HG03139 (cell line): ENCODE results near the gene ARL17B.
"Not testable (repeated sequence)": the region's sequence is repeated elsewhere in the genome, so short reads cannot be mapped to it uniquely, and the experiment has no call there.

Source experiments
- ATAC-seq: cut with Tn5 transposase; IDR thresholded peaks from one replicate; pipeline ENCODE4 v1.9.1; 2021; ENCODE audit not compliant: unreplicated experiment

ARL17B gene

DNA sequence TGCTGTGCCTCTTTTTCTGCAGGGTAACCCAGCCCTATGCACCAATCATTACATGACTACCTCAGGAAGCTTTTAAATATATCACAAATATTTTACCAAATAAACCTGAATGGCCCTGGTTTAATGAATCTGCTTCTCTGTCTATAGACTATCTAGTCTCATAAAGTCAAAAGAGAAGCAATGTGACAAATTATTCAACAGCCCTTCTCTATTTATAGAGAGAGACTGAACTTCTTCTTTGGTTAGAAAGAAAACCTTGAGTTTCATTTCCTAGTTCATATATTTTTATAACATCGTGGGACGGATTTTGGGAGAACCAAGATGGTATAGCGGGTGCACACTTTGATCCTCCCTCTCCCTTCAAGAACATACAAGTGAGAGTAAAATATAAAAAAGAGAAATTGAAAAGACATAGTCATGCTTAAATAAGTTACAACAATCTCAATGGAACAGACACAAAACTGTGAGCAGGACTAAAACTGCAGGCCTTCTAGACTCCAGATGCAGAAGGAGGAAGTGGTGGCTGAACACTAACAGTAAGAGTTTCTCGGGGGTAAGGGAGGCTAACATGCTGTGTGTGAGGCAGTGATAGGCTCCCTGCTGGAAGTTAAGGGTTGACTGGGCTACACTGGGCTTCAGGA lies 70.5 kb downstream of the ARL17B start:
- not testable (repeated sequence) for ATAC-seq

DNA sequence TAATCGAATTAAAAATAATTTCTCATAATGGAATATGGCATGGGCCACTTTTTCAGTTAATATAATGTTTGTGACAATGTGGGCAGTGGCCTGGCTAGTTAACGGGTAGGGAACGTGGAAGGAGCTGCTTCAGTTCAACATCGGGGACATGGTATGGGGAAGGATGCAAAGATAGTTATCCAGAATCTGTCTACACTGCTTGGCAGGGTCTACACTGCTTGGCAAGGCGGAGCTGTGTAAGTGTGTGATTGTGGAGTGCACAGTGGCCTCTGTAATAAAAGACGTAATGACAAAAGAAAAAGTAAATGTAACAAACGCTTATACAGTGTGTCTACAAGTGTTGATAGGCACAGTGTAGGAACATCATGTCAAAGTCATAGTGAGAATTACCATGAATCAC lies 74.0 kb downstream of the ARL17B start:
- not testable (repeated sequence) for ATAC-seq

DNA sequence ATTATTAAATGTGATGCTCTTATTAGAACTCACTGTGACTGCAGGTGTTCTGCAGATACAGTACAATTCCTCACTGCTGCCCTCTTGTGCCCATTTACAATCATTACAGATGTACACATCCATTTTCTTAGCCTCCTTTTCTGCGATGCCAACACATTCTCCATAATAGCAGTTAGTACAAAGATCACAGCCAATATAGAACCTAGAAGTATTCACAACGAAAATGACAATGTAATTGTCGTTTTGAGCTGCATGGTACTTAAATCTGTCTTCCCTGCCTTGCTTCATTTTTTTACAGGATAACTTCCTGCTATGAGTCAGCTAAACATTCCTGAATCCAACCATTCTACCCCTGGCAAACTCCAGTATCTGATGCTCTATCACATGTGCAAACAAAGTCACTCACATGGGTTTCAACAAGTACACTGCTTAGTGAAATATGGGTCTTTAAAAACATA lies 74.8 kb downstream of the ARL17B start:
- ATAC-seq: not testable (repeated sequence)

DNA sequence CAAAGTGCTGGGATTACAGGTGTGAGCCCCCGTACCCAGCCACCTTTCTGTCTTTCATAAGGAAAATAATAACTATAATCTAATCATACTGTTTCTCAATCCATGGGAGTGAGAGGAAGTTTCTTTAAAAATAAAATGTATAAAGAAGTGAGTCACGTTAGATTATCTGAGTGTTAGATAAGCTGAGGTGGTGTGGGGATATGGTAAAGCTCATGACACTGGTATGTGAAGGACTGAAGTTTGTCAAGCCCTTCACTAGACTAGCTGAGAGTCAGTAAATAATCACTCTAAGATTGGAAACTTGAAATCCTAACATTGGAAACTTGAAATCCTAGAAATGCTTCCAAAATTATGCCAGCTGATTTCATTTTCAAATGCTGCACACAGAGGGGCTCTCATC lies 76.1 kb downstream of the ARL17B start:
- ATAC-seq: not testable (repeated sequence)

DNA sequence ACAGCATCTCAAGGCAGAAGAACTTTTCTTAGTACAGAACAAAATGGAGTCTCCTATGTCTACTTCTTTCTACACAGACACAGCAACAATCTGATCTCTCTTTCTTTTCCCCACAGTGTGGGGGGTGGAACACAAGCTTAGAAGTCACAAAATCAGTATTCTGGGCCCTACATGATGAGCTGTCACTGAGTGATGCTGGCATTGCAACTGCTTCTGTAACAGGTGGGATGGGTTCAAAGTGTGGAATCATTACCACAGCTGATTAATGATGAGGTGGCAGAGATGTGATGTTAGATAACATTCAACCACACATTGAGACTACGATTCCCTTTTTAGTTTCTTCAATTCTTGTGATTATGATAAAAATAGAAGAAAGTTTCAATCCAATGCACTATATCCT lies 77.1 kb downstream of the ARL17B start:
- ATAC-seq: not testable (repeated sequence)

DNA sequence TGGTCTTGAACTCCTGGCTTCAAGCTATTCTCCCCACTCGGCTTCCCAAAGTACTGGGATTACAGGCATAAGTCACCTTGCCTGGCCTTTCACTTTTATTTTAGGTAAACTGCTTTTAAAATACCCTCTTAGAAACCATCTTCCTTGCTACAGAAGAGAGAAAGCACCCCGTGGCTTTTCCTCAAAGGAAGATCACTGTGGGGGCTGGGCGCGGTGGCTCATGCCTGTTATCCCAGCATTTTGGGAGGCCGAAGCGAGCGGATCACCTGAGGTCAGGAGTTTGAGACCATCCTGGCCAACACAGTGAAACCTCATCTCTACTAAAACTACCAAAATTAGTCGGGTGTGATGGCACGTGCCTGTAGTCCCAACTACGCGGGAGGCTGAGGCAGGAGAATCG lies 78.9 kb downstream of the ARL17B start:
- ATAC-seq: not testable (repeated sequence)

DNA sequence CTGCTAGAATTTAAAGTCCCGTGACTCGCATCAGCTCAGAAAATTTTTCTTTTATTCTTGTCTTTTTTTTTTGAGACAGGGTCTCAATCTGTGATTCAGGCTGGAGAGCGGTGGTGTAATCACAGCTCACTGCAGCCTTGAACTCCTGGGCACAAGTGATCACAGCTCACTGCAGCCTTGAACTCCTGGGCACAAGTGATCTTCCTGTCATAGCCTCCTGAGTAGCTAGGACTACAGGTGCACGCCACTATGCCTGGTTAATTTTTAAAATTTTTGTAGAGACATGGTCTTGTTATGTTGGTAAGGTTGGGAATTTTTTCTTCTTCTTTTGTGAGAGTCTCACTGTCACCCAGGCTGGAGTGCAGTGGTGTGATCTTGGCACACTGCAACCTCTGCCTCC lies 80.2 kb downstream of the ARL17B start:
- ATAC-seq: not testable (repeated sequence)

DNA sequence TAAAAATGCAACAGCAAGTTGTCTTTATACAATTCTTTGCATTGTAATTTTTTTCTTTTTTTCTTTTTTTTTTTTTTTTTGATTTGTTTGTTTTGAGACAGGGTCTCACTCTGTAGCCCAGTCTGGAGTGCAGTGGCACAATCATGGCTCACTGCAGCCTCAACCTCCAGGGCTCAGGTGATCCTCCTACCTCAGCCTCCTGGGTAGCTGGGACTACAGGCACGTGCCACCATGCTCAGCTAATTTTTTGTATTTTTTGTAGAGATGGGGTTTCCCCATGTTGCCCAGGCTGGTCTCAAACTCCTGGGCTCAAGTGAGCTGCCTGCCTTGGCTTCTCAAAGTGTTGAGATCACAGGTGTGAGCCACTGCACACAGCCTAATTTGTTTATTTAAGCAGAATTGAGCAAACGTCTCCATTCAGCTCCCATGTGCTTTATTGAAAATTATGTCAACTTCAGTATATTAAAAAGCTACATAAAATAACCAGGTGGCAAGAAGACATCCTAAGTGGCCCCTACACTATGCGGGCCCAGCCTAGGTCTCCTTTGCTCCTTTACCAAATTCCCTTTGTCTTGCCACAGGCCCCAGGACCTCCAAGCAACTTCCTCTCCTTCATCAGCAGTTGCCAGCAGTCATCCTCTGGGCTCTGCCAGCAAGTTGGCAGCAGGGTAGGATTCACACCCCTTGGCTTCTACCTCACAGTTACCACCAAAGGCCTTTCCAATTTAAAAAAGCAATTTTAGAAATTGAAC lies 84.7 kb downstream of the ARL17B start:
- not testable (repeated sequence) for ATAC-seq

DNA sequence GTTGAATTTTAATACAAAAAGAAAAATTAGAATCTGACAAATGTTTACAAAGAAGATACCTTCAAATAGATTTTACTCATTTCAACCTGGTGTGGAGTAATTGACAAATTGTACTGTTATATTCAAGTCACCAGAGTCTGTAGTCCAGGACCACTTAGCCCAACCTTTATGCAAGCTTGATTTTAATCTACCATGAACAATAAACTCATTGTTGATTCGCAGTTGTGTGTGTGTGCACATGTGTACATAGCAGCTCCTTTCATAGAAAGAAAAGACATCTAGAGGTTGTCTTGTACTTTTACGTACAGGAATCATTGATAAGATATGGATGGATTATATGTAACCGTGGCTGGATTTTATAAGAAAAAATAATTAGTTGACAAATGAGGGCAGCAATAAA lies 87.3 kb downstream of the ARL17B start:
- no peak for ATAC-seq

DNA sequence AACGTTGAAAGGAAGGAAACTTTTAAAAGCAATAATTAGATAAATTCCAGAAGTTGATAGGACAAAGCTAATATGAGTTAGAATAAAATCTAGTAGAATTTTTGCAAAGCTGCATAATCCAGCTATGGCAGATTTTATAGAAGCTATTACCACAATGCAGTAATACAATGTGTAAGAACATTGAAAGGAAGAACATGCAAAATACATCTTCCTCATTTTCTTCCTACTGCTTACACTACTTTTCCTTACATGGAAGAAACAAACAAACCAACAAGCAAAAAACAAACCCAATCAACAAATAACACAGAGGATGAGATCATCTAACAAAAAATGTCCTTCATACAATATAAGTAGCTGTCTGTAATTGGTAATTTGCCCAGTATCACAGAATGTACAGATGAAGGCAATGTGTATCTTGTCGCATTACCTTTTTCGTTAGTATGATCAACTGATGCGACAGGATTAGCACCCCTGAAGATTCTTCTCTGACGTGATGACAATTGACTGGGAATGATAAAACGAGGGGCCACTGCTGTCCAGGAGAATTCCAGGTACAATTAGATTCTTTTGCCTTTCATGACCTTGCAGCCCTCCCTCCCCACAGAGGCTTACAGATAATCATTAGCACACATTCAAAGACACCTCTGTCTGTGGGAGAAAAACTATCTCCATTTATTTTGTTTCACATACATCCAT lies 87.9 kb downstream of the ARL17B start:
- no peak for ATAC-seq

DNA sequence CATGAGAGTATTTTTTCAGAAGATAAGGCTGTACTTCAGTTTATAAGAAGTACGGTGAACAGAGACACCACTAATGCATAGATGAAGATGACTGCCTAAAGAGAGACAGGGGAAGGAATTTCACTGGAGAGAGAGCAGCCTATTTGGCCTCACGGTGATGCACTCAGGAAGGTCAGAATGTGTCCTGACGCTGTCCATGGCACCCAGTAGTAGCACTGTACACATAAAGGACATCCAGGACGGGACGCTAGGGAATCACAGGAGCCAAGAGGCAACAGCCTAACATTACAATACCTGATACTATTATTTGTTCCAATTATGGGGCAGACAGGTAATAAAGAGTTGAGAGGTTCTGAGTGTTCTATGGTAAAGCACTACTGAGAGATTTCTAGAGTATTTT lies 91.5 kb downstream of the ARL17B start:
- no peak for ATAC-seq

DNA sequence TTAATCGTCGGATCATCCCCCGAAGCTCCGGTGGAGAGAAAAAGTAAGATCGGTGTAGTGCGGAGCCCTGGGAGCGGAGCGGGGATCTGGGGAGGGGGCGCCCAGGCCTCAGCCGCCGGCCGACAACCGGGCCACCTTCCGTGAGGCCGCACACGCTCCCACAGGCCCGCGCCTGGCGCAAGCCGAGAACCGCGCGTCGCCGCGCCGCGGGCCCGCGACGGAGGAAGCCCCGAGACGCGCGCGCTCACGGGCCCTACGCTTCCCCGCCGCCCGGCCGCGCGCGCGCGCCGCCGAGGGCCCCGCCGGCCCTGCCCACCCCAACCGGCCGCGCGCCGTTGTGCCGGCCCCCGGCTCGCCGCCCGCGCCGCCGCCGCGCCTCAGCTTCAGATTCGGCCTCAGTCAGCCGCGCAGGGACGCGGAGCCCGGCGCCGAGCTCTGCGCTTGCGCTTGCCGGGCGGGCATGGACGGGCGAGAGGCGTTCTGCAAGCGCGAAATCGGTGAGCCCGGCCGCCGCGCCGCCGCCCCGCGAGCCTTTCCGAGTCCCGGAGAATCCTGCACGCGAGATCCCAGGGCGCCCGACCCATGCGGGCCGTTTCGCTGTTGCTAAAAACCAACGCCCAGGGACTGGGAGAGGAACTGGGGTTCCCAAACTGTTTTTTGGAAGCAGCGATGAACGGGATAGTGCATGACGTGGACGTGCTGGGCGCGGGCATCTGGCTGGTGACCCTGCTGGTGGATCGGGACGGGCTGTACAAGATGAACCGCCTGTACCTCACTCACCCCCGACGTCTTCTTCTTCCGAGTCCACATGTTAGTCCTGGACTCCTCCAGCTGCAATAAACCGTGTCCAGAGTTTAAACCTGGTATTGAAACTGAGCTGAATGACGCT lies 94.7 kb downstream of the ARL17B start:
- ATAC-seq: peak; percentile 68

DNA sequence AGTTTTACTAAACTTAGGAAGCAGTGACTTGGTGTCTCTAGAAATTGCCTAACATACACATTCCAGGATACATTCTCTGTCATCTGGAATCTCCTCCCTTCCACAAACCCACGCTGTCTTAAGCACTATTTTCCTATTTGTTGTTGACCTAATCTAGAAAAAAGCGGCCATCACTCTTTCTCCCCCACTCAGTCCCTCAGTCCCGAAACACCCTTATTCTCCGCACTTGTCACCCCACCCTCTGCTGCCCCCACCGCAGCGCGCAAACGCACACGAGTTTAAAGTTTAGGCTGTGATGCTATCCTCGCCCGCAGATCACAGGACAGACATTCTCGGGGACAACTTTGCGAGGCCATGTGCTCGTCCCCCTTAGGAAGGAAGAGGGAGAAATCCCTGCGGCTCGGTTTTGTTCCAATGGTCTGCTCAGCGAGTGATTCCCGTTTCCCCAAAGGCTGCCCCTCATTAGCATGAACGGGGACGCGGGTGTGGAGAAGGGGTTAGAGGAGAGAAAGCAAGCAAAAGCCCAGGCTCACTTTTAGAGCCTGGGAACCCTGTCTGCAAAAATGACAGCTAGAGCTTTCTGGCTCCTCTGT lies 95.4 kb downstream of the ARL17B start:
- ATAC-seq: not testable (repeated sequence)

DNA sequence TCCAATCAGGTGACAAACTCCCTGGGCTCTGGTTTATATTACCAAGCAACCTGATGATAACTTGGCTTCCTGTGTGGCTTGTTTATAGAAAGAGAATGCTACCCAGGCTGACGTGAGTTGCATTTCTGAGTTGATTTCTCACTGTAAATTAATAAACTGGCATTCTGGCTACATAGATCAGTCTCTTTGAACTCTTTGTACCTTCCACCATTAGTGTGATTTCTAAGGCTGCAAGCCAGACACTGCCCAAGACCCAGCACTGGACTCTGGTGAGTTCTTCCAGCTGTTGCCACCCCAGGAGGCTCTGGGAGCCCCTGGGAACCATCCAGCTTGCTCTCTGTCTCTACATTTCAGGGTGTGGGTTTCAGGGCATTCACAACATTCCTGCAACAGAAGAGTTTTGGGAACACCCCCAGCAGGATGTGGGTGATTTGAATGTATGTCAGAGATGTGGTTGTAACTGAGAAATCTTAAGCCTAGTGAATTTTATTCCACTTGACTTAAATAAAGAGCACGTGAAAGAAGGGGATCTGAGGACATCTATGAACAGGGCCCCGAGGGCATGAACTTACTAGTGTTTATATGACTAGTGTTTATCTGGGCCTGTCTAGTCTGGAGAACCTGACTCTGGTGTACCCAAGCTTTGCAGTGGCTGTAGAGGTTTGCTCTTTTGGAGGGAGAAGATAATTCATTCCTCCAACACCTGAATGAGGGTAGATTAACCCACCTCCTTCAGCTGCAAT lies 96.9 kb downstream of the ARL17B start:
- ATAC-seq: no peak

DNA sequence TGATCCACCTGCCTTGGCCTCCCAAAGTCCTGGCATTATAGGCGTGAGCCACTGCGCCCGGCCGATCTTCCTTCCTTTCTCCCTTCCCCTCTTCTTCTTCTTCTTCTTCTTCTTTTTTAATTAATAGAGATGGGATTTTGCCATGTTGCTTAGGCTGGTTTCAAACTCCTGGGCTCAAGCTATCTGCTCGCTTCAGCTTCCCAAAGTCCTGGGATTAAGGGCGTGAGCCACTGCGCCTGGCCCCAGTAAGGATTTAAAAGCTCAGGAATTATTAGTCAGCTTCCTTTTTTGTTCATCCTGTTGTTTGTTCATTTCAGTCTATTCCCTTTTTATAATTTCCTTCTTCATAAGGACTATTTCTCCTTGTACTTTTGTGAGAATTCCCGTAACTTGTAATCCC lies 99.3 kb downstream of the ARL17B start:
- no peak for ATAC-seq

DNA sequence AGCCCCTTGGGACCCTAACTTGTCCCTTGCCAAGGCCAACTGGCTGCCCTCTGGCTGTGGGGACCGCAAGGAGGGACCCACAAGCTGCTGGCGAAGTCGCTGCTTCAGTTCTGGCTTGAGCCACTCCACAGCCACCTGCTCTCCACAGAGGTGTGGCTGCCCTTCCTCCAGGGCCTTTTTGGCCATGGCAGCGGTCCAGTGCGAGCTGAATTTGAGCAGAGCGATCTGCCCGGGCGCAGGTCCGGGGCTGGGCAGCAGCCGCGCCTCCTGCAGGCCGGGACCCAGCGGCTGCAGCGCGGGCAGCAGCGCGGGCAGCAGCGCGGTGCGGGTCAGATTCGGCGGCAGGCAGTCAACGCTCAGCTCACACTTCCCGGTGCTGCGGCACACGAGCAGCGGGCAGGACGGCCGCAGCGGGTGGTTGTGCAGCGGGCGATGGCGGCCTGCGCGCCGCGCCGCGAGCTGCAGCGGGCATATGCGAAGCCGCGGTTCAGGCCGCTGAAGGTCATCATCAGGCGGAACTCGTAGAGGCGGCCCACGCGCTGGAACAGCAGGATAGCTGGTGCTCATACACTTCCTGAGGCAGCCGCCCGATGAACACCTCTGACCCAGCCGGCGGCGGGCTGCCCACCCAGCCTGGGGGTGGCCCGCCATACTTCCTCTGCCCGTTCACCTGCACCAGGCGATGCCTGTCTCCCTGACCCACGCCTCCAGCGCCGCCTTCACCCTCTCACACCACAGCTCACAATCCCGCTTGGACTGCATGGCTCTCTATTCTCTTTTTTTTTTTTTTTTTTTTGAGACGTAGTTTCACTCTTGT lies 101.5 kb downstream of the ARL17B start:
- ATAC-seq: not testable (repeated sequence)

DNA sequence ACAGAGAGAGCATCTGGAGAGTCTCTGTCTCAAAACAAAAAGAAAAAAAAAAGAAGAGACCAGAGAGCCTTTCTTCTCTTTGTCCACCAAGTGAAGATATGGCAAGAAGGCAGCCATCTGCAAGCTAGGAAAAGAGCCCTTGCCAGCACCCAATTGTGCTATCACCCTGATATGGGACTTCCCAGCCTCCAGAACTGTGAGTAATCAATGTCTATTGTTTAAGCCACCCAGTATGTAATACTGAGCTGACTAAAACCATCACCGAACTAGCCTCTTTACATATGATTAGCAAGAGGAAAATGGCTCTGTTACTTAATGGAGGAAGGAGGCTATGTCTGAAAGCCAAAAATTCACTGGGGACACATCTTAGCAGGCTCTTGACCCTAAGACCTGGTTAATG lies 105.2 kb downstream of the ARL17B start:
- not testable (repeated sequence) for ATAC-seq

DNA sequence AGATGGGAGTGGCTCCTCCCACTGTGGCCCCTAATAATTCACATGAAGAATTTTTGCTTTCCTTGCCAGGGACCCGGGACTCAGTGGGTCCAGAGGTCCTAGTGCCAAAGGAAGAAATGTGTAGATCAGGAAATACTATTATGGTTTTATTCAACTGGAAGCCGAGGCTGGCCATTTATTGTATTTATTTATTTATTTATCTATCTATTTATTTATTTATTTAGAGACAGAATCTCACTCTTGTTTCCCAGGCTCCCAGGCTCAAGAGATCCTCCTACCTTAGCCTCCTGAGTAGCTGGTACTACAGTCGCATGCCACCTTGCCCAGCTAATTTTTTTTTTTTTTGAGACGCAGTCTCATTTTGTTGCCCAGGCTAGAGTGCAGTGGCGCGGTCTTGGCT lies 107.4 kb downstream of the ARL17B start:
- not testable (repeated sequence) for ATAC-seq

DNA sequence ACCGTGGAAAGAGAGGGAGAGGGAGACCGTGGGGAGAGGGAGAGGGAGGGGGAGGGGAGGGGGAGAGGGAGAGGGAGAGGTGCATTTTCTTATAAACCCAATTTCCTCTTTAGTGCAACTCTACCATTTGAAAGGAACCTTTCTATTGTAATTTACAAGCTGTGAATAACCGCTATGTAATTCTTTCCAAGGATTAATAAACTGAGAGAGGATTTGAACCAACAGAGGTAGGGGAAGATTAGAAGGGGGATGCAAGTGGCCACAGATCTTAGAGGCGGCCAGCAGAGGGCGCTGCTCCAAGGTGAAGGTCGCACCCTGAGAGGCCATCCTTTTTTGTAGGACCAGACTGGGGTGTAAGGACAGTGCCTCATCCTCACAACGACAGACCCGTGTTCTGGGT lies 107.8 kb downstream of the ARL17B start:
- ATAC-seq: not testable (repeated sequence)
